K562 (cell line): Measurements from ENCODE around the gene SV2C. TPM values are rescaled to one million over a fixed set of nuclear protein-coding genes. Genes with fewer than 3 reads are reported as not detected.
A peak's percentile ranks its signal among the peaks of the same experiment; 100 is the strongest.

Source experiments
- BCOR ChIP-seq: fragments of 450-650 bp; IDR thresholded peaks from 2 replicates; pipeline ENCODE4 v1.6.1; 2016
- CBFA2T2 ChIP-seq: fragments of 450-650 bp; conservative IDR thresholded peaks from 2 replicates; pipeline ENCODE4 v1.6.1; 2017; ENCODE audit warnings: mild to moderate bottlenecking
- CHD1 ChIP-seq: fragments of 200-600 bp; sonication (generic); IDR thresholded peaks from one replicate; pipeline ENCODE4 v1.6.1; 2012; ENCODE audit warnings: mild to moderate bottlenecking, moderate library complexity, low read length, inconsistent platforms
- FOSL1 ChIP-seq: fragments of 200-800 bp; sonication (Bioruptor generic); conservative IDR thresholded peaks from 2 replicates; pipeline ENCODE4 v1.6.1; 2016; ENCODE audit warnings: missing genetic modification characterization, missing compliant biosample characterization
- MCM2 ChIP-seq: fragments of 450-650 bp; IDR thresholded peaks from 2 replicates; pipeline ENCODE4 v1.6.1; 2017; ENCODE audit warnings: low read depth, mild to moderate bottlenecking
- NCOA2 ChIP-seq, 2 experiments: fragments of 450-650 bp; IDR thresholded peaks; 2 replicates each; pipeline ENCODE4 v1.6.1; 2018; ENCODE audit warnings: mild to moderate bottlenecking in 2 of 2, moderate library complexity in 1 of 2; ENCODE audit not compliant: partially characterized antibody in 2 of 2
- NFIC ChIP-seq: fragments of 450-650 bp; IDR thresholded peaks from 2 replicates; pipeline ENCODE4 v1.6.1; 2017; ENCODE audit warnings: mild to moderate bottlenecking, inconsistent platforms
- SMC3 ChIP-seq: conservative IDR thresholded peaks from 2 replicates; pipeline ENCODE4 v1.6.1; 2011; ENCODE audit warnings: low read depth, low read length, improper control_type of control experiment; ENCODE audit not compliant: insufficient read depth
- ZBED1 ChIP-seq: IDR thresholded peaks from 2 replicates; pipeline ENCODE4 v1.6.1; 2014
- ZFP36 ChIP-seq: fragments of 150-350 bp; IDR thresholded peaks from 2 replicates; pipeline ENCODE4 v1.6.1; 2018; ENCODE audit warnings: low read length, low read depth; ENCODE audit not compliant: partially characterized antibody
- ZNF347 ChIP-seq: fragments of 450-650 bp; formaldehyde crosslinking; IDR thresholded peaks from 2 replicates; pipeline ENCODE4 v1.4.0; 2020; ENCODE audit warnings: low read depth, mild to moderate bottlenecking, moderate library complexity
- ZNF589 ChIP-seq: fragments of 200-800 bp; sonication (Bioruptor generic); IDR thresholded peaks from 2 replicates; pipeline ENCODE4 v1.6.1; 2016; ENCODE audit warnings: low read depth, missing genetic modification characterization, missing compliant biosample characterization
- ZNF707 ChIP-seq: fragments of 250-450 bp; sonication (Bioruptor Pico); conservative IDR thresholded peaks from 2 replicates; pipeline ENCODE4 v1.8.0; 2022; ENCODE audit warnings: inconsistent platforms, mild to moderate bottlenecking, moderate library complexity
- polyA plus RNA-seq, 8 experiments: library from polyadenylated mRNA; depleted of rRNA in 4 of 8; stranded (reverse) in 5 of 8; unstranded in 3 of 8; fragments of >200 nt; fragmentation: Nextera tagmentation in 2 of 8; fragmentation: Illumina TruSeq in 1 of 8; extraction: Ambion mirVana in 2 of 8; extraction: Trizol in 1 of 8; gene quantifications; 2 replicates each; pipeline versions ENCODE4 v1.2.1 to v1.2.3, GENCODE V29; 2011 to 2014; ENCODE audit warnings: inconsistent platforms in 1 of 8, missing spikeins in 1 of 8
- total RNA-seq, 7 experiments: library from RNA; depleted of rRNA in 6 of 7; stranded (reverse); fragments of >200 nt in 6 of 7; fragmentation: Illumina TruSeq in 2 of 7; extraction: Trizol in 2 of 7; gene quantifications; 2 replicates each; pipeline versions ENCODE4 v1.2.1 to v1.2.3, GENCODE V29; 2011 to 2021; ENCODE audit warnings: low replicate concordance in 1 of 7
- TF ChIP-seq, protein P1 (sequence below), 3 experiments: IDR thresholded peaks in 2 of 3; conservative IDR thresholded peaks in 1 of 3; 2 replicates each; pipeline ENCODE4 v1.5.1; 2011 to 2012; ENCODE audit warnings: low read length in 3 of 3, mild to moderate bottlenecking in 3 of 3, control low read depth in 2 of 3, improper control_type of control experiment in 1 of 3, inconsistent platforms in 1 of 3, low read depth in 1 of 3, mixed read lengths in 1 of 3, moderate library complexity in 1 of 3; ENCODE audit not compliant: insufficient read depth in 2 of 3
- TF ChIP-seq, protein P2 (sequence below): fragments of 450-650 bp; IDR thresholded peaks from 2 replicates; pipeline ENCODE4 v1.7.0; 2016; ENCODE audit warnings: borderline replicate concordance
- TF ChIP-seq, protein P3 (sequence below): fragments of 450-650 bp; formaldehyde crosslinking; IDR thresholded peaks from 2 replicates; pipeline ENCODE4 v1.4.0; 2020; ENCODE audit warnings: mild to moderate bottlenecking
- TF ChIP-seq, protein P4 (sequence below): fragments of 450-650 bp; formaldehyde crosslinking; IDR thresholded peaks from 2 replicates; pipeline ENCODE4 v1.4.0; 2020; ENCODE audit warnings: mild to moderate bottlenecking, moderate library complexity
- TF ChIP-seq, protein P5 (sequence below): fragments of 200-800 bp; sonication (Bioruptor generic); IDR thresholded peaks from 2 replicates; pipeline ENCODE4 v1.6.1; 2016; ENCODE audit warnings: missing genetic modification characterization, missing compliant biosample characterization

SV2C gene
- total and polyA plus RNA-seq, 9 of the 15 experiments (the other 6 are each of a cell fraction or from before 2014, with no cell fraction given), result 0.05 TPM; not detected in 8

DNA sequence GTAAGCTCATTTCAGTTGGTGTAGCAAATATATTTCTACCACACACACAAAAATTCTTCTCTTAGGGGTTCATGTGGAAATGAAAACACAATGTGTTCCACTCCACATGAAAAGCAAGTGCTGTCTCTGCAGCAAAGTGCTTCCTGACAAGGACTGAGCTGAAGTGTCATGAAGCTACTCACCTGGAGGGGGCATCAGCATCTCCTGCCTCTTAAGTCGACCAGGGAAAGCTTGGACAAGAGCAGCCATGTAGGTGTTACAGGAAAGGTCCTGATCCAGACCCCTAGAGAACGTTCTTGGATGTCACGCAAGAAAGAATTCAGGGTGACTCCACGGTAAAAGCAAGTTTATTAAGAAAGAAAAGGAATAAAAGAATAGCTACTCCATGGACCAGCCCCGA, 62.8 kb downstream of the SV2C start (continued):
- TF ChIP-seq NCOA2 (IDR thresholded peaks at IDR 0.05; ENCODE audit: partially characterized antibody in 2 of 2) (no peak), NFIC (no peak), FOSL1 (0 out of 2 replicates have a peak, but pooled peaks have one; percentile 36), ZNF589 (CRISPR knock-in tag) (no peak), ZBED1 (no peak), ZNF707 (CRISPR knock-in tag) (no peak), CBFA2T2 (no peak), ZFP36 (no peak), MCM2 (no peak), CHD1 (no peak), BCOR (no peak), SMC3 (0 out of 2 replicates have a peak, but pooled peaks have one; percentile 47), ZNF347 (CRISPR knock-in tag) (no peak)
- TF ChIP-seq, protein P1, sequence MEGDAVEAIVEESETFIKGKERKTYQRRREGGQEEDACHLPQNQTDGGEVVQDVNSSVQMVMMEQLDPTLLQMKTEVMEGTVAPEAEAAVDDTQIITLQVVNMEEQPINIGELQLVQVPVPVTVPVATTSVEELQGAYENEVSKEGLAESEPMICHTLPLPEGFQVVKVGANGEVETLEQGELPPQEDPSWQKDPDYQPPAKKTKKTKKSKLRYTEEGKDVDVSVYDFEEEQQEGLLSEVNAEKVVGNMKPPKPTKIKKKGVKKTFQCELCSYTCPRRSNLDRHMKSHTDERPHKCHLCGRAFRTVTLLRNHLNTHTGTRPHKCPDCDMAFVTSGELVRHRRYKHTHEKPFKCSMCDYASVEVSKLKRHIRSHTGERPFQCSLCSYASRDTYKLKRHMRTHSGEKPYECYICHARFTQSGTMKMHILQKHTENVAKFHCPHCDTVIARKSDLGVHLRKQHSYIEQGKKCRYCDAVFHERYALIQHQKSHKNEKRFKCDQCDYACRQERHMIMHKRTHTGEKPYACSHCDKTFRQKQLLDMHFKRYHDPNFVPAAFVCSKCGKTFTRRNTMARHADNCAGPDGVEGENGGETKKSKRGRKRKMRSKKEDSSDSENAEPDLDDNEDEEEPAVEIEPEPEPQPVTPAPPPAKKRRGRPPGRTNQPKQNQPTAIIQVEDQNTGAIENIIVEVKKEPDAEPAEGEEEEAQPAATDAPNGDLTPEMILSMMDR (IDR thresholded peaks at IDR 0.05 in 2 of 3, conservative IDR thresholded peaks at IDR 0.05 in 1 of 3; ENCODE audit: insufficient read depth in 2 of 3, low read depth in 1 of 3, low read length in 3 of 3), result peak; percentile 58 to 67 (median 64)
- TF ChIP-seq, protein P2, sequence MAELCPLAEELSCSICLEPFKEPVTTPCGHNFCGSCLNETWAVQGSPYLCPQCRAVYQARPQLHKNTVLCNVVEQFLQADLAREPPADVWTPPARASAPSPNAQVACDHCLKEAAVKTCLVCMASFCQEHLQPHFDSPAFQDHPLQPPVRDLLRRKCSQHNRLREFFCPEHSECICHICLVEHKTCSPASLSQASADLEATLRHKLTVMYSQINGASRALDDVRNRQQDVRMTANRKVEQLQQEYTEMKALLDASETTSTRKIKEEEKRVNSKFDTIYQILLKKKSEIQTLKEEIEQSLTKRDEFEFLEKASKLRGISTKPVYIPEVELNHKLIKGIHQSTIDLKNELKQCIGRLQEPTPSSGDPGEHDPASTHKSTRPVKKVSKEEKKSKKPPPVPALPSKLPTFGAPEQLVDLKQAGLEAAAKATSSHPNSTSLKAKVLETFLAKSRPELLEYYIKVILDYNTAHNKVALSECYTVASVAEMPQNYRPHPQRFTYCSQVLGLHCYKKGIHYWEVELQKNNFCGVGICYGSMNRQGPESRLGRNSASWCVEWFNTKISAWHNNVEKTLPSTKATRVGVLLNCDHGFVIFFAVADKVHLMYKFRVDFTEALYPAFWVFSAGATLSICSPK, result no peak
- TF ChIP-seq, protein P3, sequence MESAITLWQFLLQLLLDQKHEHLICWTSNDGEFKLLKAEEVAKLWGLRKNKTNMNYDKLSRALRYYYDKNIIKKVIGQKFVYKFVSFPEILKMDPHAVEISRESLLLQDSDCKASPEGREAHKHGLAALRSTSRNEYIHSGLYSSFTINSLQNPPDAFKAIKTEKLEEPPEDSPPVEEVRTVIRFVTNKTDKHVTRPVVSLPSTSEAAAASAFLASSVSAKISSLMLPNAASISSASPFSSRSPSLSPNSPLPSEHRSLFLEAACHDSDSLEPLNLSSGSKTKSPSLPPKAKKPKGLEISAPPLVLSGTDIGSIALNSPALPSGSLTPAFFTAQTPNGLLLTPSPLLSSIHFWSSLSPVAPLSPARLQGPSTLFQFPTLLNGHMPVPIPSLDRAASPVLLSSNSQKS (CRISPR knock-in tag), result no peak
- TF ChIP-seq, protein P4, sequence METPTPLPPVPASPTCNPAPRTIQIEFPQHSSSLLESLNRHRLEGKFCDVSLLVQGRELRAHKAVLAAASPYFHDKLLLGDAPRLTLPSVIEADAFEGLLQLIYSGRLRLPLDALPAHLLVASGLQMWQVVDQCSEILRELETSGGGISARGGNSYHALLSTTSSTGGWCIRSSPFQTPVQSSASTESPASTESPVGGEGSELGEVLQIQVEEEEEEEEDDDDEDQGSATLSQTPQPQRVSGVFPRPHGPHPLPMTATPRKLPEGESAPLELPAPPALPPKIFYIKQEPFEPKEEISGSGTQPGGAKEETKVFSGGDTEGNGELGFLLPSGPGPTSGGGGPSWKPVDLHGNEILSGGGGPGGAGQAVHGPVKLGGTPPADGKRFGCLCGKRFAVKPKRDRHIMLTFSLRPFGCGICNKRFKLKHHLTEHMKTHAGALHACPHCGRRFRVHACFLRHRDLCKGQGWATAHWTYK, result no peak
- TF ChIP-seq, protein P5, sequence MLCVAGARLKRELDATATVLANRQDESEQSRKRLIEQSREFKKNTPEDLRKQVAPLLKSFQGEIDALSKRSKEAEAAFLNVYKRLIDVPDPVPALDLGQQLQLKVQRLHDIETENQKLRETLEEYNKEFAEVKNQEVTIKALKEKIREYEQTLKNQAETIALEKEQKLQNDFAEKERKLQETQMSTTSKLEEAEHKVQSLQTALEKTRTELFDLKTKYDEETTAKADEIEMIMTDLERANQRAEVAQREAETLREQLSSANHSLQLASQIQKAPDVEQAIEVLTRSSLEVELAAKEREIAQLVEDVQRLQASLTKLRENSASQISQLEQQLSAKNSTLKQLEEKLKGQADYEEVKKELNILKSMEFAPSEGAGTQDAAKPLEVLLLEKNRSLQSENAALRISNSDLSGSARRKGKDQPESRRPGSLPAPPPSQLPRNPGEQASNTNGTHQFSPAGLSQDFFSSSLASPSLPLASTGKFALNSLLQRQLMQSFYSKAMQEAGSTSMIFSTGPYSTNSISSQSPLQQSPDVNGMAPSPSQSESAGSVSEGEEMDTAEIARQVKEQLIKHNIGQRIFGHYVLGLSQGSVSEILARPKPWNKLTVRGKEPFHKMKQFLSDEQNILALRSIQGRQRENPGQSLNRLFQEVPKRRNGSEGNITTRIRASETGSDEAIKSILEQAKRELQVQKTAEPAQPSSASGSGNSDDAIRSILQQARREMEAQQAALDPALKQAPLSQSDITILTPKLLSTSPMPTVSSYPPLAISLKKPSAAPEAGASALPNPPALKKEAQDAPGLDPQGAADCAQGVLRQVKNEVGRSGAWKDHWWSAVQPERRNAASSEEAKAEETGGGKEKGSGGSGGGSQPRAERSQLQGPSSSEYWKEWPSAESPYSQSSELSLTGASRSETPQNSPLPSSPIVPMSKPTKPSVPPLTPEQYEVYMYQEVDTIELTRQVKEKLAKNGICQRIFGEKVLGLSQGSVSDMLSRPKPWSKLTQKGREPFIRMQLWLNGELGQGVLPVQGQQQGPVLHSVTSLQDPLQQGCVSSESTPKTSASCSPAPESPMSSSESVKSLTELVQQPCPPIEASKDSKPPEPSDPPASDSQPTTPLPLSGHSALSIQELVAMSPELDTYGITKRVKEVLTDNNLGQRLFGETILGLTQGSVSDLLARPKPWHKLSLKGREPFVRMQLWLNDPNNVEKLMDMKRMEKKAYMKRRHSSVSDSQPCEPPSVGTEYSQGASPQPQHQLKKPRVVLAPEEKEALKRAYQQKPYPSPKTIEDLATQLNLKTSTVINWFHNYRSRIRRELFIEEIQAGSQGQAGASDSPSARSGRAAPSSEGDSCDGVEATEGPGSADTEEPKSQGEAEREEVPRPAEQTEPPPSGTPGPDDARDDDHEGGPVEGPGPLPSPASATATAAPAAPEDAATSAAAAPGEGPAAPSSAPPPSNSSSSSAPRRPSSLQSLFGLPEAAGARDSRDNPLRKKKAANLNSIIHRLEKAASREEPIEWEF (CRISPR knock-in tag), result no peak
